A673 (cell line): ENCODE data around the gene TM4SF18. TPM values are rescaled to one million over a fixed set of nuclear protein-coding genes. Genes with fewer than 3 reads are reported as not detected.

ENCODE experiments used
- BruUV-seq: library from RNA; stranded (reverse); fragments of 400-500 nt; replicated peaks from 2 replicates; lab custom pipeline; 2021; lab: Mats Ljungman, UMichigan
- CTCF ChIA-PET: fragments of 300-600 bp; sonication (Branson Sonifier 250); formaldehyde crosslinking; loops from one replicate; lab custom pipeline; 2022; ENCODE audit warnings: antibody characterized with exemption; lab: Charles Lee
- POLR2A ChIA-PET: fragments of 300-600 bp; sonication (Branson Sonifier 250); formaldehyde crosslinking; loops from one replicate; lab custom pipeline; 2022; ENCODE audit warnings: antibody characterized with exemption; ENCODE audit not compliant: low non-redundant PET; lab: Charles Lee
- DNase-seq: peaks from one replicate; pipeline ENCODE4 v3.0.0-alpha.2; 2015; ENCODE audit warnings: low spot score
- H3K27ac ChIP-seq: fragments of 200-600 bp; sonication (generic); 2 replicates; pipeline ENCODE4 v1.5.1; 2016; ENCODE audit warnings: mixed run types, low read depth, mild to moderate bottlenecking, mixed read lengths, antibody characterized with exemption, low read length; ENCODE audit not compliant: poor library complexity, severe bottlenecking
- H3K27me3 ChIP-seq: fragments of 200-600 bp; sonication (generic); replicated peaks from 2 replicates; pipeline ENCODE4 v1.6.1; 2017; ENCODE audit warnings: mixed run types, low read depth, mild to moderate bottlenecking, mixed read lengths, antibody characterized with exemption, low read length; ENCODE audit not compliant: insufficient read depth, poor library complexity
- H3K36me3 ChIP-seq: fragments of 200-600 bp; sonication (generic); 2 replicates; pipeline ENCODE4 v1.6.1; 2016; ENCODE audit warnings: mixed run types, mild to moderate bottlenecking, mixed read lengths, antibody characterized with exemption, low read length; ENCODE audit not compliant: insufficient read depth, poor library complexity, severe bottlenecking
- H3K4me1 ChIP-seq: fragments of 200-600 bp; sonication (generic); 2 replicates; pipeline ENCODE4 v1.6.1; 2017; ENCODE audit warnings: mixed run types, mild to moderate bottlenecking, mixed read lengths, antibody characterized with exemption, low read length; ENCODE audit not compliant: insufficient read depth, poor library complexity, severe bottlenecking
- H3K4me3 ChIP-seq: fragments of 200-600 bp; sonication (generic); 2 replicates; pipeline ENCODE4 v1.5.1; 2016; ENCODE audit warnings: low read depth, mixed run types, mild to moderate bottlenecking, mixed read lengths, low read length; ENCODE audit not compliant: poor library complexity, severe bottlenecking
- H3K9me3 ChIP-seq: fragments of 200-600 bp; sonication (generic); 2 replicates; pipeline ENCODE4 v1.6.1; 2016; ENCODE audit warnings: mixed run types, low read depth, mild to moderate bottlenecking, mixed read lengths, antibody characterized with exemption, low read length; ENCODE audit not compliant: poor library complexity, severe bottlenecking
- CTCF ChIP-seq: fragments of 300-800, 200-600 bp; sonication (generic); conservative IDR thresholded peaks from 2 replicates; pipeline ENCODE4 v1.5.1; 2017; ENCODE audit warnings: low read depth, mild to moderate bottlenecking, antibody characterized with exemption, low read length, moderate library complexity, mixed read lengths
- EZH2 ChIP-seq: fragments of 200-600 bp; sonication (generic); IDR thresholded peaks from 2 replicates; pipeline ENCODE4 v1.6.1; 2017; ENCODE audit warnings: borderline replicate concordance, low read depth, mild to moderate bottlenecking, mixed read lengths, antibody characterized with exemption, low read length; ENCODE audit not compliant: poor library complexity, severe bottlenecking
- intact Hi-C: fragments of 100-400 bp; cut with micrococcal nuclease; formaldehyde crosslinking; loops from one replicate; pipeline ENCODE4 v1.10.0; 2022; ENCODE audit not compliant: unreplicated experiment
- total RNA-seq: library from RNA; stranded (reverse); gene quantifications from 2 replicates; pipeline ENCODE4 v1.2.3, GENCODE V29; 2021

The TM4SF18 gene
- total RNA-seq, 1 experiment from 2014 or later, result 1.5 TPM

GRCh38 chr3:149296972-149297371 is 36.5 kb downstream of the TM4SF18 start:
- no peaks in the 10 kb centered on the region for H3K27me3 ChIP-seq
- peak; percentile 11 for DNase-seq
- no TSS peak for BruUV-seq
- H3K9me3 ChIP-seq, result no peaks in the 10 kb centered on the region
- peaks cover 11% of the 10 kb centered on the region for H3K4me1 ChIP-seq
- no peak overlapping the region for H3K27ac ChIP-seq
- H3K4me3 ChIP-seq, result no peak overlapping the region
- intact Hi-C loops, result no loop called here
- ChIA-PET POLR2A (no interaction called here), CTCF (interaction anchor here (0.6 kb wide), 1 partner anchor 342 kb away, joined by 3 read pairs; no protein-coding TSS in a partner anchor)
- no peaks in the 10 kb centered on the region for H3K36me3 ChIP-seq
- TF ChIP-seq EZH2 (no peak), CTCF (no peak)

DNA sequence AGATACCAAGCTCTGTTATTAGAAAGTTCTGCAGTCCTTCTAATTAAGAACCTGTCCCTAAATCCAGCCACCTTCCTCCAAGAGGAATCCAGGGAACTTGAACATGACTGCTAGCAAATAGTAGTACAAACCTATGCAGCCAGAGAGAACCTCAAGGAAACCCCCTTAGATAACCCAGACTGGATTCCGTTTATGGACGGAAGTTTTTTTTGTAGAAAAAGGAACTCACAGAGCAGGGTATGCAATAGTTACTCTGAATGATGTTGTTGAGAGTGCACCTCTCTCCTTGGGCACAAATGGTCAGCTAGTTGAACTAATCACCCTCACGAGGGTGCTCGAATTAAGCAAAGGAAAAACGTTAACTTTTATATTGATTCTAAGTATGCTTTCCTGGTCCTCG is 40.8 kb downstream of the TM4SF18 start:
- ChIA-PET POLR2A (no interaction called here), CTCF (no interaction called here)
- Histone ChIP-seq H3K27me3 (no peaks in the 10 kb centered on the region), H3K4me1 (peaks cover 4% of the 10 kb centered on the region), H3K27ac (no peak overlapping the region), H3K4me3 (no peak overlapping the region), H3K9me3 (no peaks in the 10 kb centered on the region), H3K36me3 (no peaks in the 10 kb centered on the region)
- BruUV-seq, result no TSS peak
- intact Hi-C loops, result no loop called here
- no peak for DNase-seq
- TF ChIP-seq CTCF (no peak), EZH2 (no peak)

GRCh38 chr3:149291178-149291577 is 42.3 kb downstream of the TM4SF18 start:
- TF ChIP-seq EZH2 (no peak), CTCF (peak; percentile 73)
- no peak overlapping the region for H3K27ac ChIP-seq
- no peaks in the 10 kb centered on the region for H3K9me3 ChIP-seq
- ChIA-PET CTCF (no interaction called here), POLR2A (no interaction called here)
- intact Hi-C loops, result no loop called here
- BruUV-seq, result no TSS peak
- H3K27me3 ChIP-seq, result no peaks in the 10 kb centered on the region
- peak; percentile 31 for DNase-seq
- no peaks in the 10 kb centered on the region for H3K36me3 ChIP-seq
- H3K4me3 ChIP-seq, result no peak overlapping the region
- no peaks in the 10 kb centered on the region for H3K4me1 ChIP-seq
